Body of pancreas (tissue), 4 donors: ENCODE results near the gene TNS3.

Experiments
- CTCF ChIP-seq, 7 experiments: fragments of 450-650 bp in 4 of 7; fragments of 200-600 bp in 3 of 7; sonication (generic) in 3 of 7; IDR thresholded peaks; one replicate each; pipeline ENCODE4 v1.5.1; 2016 to 2019; ENCODE audit warnings: antibody characterized with exemption in 7 of 7
- POLR2A ChIP-seq, 3 donors: fragments of 450-650 bp; IDR thresholded peaks; one replicate each; pipeline ENCODE4 v1.6.1; 2016; ENCODE audit warnings: antibody characterized with exemption in 3 of 3, mild to moderate bottlenecking in 2 of 3

GRCh38 chr7:47358944-47359588, 222.8 kb downstream of the TNS3 start:
- TF ChIP-seq CTCF (IDR thresholded peaks at IDR 0.05) (no peak), POLR2A (IDR thresholded peaks at IDR 0.05) (no peak)
